NB4 (cell line): ENCODE measurements around the gene DMRTB1.

Experiments used
- DNase-seq: peaks from one replicate; pipeline ENCODE4 v3.0.0; 2010; ENCODE audit warnings: low read depth
- H3K4me3 ChIP-seq: one replicate; pipeline ENCODE4 v1.5.1; 2011; ENCODE audit warnings: mild to moderate bottlenecking, low read depth, low read length, moderate library complexity
- CTCF ChIP-seq: IDR thresholded peaks from one replicate; pipeline ENCODE4 v1.5.1; 2012; ENCODE audit warnings: low read depth, low read length
- MAX ChIP-seq: IDR thresholded peaks from 2 replicates; pipeline ENCODE4 v1.6.1; 2011; ENCODE audit warnings: low read depth, low read length
- MYC ChIP-seq: IDR thresholded peaks from 2 replicates; pipeline ENCODE4 v1.6.1; 2011; ENCODE audit warnings: low read depth, low read length
- POLR2A ChIP-seq: IDR thresholded peaks from 2 replicates; pipeline ENCODE4 v1.6.1; 2011; ENCODE audit warnings: mild to moderate bottlenecking; ENCODE audit not compliant: insufficient read length; ENCODE audit errors: extremely low read depth

DMRTB1 gene

GRCh38 chr1:53477651-53478501 is 18.7 kb downstream of the DMRTB1 start:
- H3K4me3 ChIP-seq: no peak overlapping the region
- TF ChIP-seq POLR2A: no peak
- no peak for TF ChIP-seq MAX
- TF ChIP-seq MYC: no peak
- no peak for TF ChIP-seq CTCF
- DNase-seq: no peak

GRCh38 chr1:53478502-53478818 is 19.3 kb downstream of the DMRTB1 start:
- no peak for TF ChIP-seq MAX
- TF ChIP-seq POLR2A: no peak
- TF ChIP-seq CTCF: no peak
- TF ChIP-seq MYC: no peak
- no peak overlapping the region for H3K4me3 ChIP-seq
- DNase-seq: no peak

GRCh38 chr1:53480678-53481077 is 21.5 kb downstream of the DMRTB1 start:
- TF ChIP-seq MYC: no peak
- TF ChIP-seq CTCF: no peak
- TF ChIP-seq POLR2A: no peak
- TF ChIP-seq MAX: no peak
- H3K4me3 ChIP-seq: no peak overlapping the region
- no peak for DNase-seq

- H3K4me3 ChIP-seq: no peak overlapping the region
- TF ChIP-seq POLR2A: no peak
- TF ChIP-seq MYC: no peak
- TF ChIP-seq MAX: no peak
- no peak for TF ChIP-seq CTCF
- no peak for DNase-seq
These were observed 22.3 kb downstream of the DMRTB1 start for GRCh38 chr1:53481456-53481855.

GRCh38 chr1:53482441-53483153 is 23.4 kb downstream of the DMRTB1 start:
- H3K4me3 ChIP-seq: no peak overlapping the region
- TF ChIP-seq MAX (no peak), CTCF (no peak), POLR2A (no peak), MYC (no peak)
- DNase-seq: no peak
